T-helper 22 cell (primary cell): ENCODE results near the gene SGPL1.
"Not testable (repeated sequence)": the region's sequence is repeated elsewhere in the genome, so short reads cannot be mapped to it uniquely, and the experiment has no call there.

Experiments used
- DNase-seq: peaks from one replicate; pipeline ENCODE4 v3.0.0-alpha.2; 2020; ENCODE audit warnings: low read depth

SGPL1 gene, protein sequence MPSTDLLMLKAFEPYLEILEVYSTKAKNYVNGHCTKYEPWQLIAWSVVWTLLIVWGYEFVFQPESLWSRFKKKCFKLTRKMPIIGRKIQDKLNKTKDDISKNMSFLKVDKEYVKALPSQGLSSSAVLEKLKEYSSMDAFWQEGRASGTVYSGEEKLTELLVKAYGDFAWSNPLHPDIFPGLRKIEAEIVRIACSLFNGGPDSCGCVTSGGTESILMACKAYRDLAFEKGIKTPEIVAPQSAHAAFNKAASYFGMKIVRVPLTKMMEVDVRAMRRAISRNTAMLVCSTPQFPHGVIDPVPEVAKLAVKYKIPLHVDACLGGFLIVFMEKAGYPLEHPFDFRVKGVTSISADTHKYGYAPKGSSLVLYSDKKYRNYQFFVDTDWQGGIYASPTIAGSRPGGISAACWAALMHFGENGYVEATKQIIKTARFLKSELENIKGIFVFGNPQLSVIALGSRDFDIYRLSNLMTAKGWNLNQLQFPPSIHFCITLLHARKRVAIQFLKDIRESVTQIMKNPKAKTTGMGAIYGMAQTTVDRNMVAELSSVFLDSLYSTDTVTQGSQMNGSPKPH

DNA sequence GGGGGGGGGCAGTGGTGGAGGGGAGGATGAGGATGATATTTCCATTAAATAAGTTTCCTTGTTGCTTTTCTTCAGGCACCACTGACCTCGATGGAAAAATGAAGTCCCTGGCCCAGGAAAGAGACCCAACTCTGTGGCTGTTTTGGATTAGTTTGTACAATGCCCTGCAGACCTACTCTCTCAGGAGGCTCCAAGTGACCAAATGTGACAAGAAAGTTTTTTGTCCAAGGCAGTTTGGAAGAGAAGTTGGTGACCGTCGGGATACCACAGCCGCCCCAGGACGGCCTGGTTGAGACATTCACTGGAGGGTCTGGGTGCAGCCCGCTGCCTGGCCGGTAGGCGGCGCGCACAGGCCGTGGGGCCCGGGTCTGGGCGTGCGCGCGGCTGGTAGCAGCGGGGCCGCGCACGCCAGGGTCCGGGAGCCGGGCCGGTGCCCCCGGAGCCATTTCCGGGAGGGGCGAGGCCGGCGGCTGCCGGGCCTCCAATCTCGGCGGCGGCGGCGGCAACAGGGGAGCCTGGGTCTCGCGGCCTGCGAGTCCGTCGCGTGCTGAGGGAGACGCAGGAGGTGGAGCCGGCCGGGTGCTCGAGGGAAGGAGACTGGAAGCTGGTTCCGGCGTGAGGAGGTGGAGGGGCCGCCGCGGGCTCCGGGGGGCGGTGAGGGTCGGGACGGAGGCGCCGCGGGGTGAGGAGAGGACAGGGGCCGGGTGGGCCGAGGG is at the start of gene SGPL1:
Gene SGPL1, plus strand, starts transcription at position 445 of the 716 bp plus-strand sequence. CDS start 906 bp downstream, outside the sequence.
- peak; percentile 61 for DNase-seq

DNA sequence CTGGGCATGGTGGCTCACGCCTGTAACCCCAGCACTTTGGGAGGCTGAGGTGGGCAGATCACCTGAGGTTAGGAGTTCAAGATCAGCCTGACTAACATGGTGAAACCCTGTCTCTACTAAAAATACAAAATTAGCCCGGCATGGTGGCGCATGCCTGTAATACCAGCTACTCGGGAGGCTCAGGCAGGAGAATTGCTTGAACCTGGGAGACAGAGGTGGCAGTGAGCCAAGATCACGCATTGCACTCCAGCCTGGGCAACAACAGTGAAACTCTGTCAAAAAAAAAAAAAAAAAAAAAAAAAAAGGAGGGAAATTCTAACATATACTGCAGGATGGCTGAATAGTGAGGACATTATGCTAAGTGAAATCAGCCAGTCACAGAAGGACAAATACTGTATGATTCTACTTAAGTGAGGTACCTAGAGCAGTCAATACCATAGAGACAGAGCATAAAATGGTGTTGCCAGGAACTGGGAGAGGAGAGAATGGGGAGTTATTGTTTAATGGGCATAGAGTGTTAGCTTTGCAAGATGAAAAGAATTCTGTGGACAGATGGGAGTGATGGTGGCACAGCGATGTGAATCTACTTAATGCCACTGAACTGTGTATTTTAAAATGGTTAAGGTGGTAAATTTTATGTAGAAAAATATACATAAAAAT is 47.6 kb upstream of the SGPL1 start:
- not testable (repeated sequence) for DNase-seq

DNA sequence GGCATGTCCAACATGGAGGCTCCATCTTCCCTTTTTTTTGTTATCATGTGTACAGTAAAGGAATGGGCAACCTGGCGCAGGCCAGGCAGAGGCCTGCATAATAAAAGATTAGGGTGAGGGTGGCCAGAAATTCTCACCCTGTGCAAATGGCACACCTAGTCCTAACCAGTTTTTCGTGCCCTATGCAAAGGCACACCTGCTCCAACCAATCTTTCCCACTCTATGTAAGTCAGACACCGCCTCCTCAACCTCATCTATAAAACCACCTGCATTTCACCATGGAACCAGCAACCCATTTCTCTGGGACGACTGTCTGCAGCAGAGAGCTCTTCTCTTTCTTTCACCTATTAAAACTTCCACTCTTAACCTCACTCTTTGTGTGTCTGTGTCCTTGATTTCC is 46.6 kb upstream of the SGPL1 start:
- no peak for DNase-seq

DNA sequence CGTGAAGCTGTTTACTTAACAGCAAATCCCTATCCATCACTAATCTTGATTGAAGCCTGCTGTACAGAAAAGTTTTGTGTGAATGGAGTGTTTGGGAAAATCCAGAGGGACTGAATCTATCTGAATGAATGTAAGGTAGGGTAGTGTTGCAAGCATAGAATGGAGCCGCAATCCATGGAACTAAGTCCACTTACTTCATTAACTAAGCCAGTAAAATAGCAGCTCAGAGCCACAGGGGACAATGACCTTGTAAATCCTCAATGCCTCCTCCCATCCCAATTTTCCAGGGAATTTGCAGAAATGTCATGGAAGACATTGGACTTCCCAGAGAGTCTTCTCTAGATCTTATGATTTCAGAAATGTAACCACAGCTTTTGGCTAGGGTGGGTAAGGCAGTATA is 45.7 kb upstream of the SGPL1 start:
- no peak for DNase-seq

DNA sequence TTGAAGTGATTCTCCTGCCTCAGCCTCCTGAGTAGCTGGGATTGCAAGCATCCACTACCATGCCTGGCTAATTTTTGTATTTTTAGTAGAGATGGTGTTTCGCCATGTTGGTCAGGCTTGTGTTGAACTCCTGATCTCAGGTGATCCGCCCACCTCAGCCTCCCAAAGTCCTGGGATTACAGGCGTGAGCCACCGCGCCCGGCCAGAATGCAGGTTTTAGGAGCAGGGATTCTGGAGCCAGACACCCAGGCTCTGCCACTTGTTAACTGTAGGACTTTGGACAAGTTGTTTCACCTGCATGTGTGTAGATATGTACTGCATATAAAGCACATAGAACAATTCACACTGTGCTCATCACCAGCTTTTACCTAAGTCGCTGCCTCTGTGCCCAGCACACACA is 45.2 kb upstream of the SGPL1 start:
- DNase-seq: not testable (repeated sequence)

DNA sequence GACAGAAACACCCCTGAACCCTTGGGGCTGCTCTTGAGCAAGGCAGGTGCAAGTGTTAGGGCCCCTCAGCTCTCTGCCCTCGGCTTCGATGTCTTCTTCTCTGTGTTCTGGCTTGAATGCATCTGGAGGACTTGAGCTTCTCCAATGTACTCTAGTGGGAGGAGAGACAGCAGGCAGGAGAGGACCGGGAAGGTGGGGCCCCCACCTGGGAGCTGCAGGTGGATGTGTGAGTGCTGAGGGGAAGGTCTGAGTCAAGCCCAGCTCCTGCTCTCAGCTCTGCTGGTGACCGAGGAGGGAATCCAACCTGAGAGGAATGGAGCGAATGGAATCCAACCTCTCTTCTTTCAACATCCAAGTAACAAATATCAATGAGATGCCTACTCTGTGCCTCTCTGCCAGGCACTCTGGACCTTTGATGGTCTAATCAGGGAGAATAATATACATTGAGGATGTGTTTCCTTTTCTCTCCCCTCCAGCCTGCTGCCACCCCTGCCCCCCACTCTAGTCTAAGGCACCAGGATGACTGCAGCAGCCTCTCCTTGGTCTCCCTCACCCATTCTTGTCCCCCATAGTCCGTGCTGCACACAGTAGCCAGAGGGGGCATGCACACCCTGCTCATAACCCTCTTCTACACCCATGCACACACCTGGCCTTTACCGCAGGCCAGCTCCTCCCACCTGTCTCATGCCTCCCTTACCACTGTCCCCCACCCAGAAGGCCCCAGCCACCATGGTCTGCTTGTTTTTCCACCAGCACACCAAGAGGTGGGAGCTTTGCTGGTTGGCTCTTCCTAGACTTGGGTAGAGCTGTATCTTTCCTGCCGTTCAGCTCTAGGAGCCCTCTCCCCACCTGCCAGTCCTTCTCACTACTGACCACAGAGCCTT is 44.2 kb upstream of the SGPL1 start:
- no peak for DNase-seq

DNA sequence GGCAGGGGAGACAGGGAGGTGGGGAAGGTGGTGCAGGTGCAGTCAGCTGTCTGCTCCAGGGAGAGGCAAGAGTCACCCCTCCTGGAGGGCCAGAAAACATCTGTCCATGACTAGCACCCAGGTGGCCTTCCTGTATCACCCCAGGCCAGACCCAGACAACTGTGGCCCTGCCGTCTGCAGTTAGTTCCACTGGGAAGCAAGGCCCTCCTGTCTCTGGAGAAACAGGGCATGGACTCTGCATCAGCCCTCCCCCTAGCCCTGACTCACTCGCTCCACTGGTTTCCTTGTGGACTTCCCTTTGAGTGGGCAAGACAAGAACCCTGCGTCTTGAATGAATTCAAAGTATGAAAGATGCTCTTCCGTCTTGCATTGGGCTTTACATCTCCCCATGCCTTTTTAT is 43.1 kb upstream of the SGPL1 start:
- DNase-seq: no peak

DNA sequence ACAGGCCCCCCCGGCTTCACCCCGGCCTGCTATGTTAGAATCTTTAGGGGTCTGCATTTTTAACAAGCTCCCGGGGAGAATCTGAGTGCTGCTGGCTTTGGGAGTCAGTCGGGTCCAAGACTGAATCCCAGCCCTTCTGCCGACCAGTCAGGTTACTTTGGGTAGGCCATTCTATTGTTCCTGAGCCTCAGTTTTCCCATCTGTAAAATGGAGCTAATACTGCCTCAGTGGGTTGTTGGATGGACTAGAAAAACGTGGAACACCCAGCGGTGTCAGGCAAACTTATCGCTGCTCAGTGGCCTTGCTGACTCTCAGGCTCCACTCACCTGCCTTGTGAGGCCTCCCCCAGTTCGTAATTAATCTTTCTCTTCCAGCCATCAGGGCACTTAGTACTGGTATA is 42.3 kb upstream of the SGPL1 start:
- DNase-seq: no peak

DNA sequence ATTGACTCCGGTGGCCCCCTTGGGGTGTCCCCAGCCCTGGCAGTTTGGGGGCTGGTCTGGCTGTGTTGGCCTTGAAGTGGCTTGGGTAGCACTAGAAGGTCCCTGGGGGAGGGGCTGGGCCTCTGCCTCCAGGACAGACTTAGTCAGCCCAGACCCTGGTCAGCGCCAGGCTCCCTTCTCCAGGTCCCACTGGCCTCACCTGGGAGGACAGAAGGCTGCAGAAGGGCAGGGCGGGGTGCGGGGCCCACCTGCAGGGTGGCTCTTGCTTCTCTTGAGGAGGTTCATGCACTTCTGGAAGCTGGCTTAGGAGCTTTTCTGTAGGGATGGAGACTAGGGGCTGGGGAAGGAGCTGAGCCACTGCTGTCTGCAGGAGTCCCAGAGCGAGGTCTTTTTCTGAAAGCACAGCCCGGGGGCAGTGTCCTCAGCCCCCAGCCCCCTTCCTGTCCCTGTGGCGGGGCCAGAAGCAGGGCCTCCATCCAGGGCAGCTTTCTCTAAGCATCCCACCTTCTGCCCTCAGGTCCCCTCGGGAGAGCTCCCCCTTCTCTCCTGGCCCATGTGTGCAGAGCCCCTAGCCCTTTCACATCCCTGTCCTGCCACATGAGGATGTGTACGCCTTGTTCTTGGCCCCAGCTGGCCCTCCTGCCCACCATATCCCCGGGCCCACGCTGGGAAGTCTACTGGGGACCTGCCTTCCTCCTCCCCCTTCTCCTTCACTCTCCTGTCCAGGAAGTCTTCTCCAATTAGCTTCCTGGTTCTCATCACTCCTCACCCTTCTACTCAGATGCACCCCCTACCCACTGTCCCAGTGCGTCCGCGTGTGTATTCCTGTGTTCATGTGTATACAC is 41.6 kb upstream of the SGPL1 start:
- DNase-seq: no peak

DNA sequence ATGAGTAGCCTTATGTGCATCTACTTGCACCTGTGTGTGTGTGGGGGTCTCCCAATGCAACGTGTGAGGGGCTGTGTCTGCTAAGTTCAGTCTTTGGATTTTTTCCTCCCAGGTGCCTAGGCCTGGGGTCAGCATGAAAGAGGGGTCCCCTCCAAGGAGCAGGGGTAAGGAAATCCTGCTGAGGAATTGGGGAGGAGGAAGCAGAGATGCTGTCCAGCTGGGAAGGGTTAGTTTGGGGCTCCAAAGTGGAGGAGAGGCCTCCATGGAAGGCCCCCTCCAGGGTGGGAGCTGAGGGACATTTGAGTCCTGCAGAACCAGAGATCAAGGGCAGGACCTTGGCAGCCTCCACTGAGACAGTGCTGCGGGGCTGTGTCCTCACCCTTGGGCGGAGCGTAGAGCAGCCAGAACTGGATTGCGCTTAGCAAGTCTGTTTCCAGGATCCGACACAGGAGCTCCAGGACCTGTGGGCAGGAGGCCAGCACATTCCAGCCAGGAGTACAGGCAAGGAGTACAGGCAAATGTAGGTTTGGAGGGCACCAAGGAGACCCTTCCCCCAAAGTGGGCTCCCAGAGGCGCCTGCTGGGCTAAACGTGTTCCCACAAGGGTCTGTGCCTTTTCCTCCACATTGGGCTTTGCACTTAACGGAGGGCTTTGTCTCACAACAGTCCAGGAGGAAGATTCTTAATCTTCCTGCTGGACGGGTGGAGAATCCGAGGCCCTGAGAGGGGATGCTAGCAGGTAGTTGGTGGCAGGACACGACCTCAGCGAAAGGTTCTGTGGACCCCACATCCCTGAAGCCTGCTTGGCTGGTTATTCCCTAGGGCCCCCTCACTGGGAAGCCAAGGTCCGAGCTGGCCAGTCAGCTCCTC is 40.7 kb upstream of the SGPL1 start:
- DNase-seq: no peak

DNA sequence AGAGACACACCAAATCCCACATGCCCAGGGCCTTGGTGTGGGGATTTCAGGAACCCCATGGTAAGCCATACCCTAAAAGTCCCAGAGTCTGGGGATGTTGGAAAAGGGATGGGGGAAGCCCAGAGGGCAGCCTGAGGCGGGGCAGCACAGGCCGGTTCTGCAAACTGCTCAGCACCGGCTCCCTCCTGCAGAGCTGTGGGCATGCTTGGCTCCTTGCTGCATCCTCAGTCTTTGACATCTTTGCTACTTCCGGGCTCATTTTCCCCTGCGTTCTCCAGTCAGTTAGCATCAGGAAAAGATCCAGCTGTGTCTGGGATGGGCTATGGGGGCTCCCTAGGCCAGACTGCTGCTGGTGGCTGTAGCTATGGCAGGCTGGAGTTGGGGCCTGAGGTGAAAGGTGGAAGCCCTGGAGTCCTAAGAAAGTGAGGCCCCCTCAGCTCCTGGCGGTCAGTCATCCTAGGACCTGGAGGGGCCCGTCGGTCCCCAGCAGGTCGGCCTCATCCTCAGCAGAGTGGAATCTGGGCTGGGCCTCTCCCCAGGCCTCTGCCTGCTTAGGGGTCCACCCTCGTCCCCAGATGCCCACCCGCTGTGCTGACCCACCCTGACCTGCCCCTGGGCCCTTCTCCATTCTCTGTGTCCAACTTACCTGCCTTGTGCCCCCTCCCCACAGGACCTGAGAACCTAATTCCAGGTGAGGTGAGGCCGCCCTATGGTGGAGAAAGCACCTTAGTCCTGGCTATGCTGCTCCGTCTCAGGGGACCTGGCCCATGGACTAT is 39.9 kb upstream of the SGPL1 start:
- DNase-seq: no peak

DNA sequence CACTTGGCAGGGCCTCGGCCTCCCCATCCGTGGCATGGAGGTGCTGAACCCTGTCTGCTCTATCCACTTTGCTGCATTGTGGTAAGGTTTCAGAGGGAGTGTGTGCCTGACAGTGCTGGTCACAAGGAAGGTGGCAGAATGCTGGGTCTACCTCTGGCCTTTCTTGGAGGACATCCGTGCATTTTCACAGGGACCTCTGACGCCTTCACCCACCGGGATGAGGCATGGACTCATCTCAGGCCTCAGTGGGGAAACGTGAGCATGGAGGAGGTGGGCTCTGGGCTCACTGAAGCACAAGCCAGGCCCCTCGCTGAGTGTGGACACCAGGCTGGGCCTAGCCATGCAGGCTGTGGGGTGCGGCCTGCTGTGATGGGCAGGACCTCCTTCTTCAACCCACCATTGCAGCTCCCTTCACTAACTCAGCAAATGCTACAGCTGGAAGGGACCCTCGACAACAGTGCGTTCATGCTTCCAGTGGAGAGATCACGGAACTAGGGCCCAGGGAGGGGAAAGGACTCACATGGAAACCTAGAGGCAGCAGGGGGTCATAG is 39.2 kb upstream of the SGPL1 start:
- DNase-seq: no peak

DNA sequence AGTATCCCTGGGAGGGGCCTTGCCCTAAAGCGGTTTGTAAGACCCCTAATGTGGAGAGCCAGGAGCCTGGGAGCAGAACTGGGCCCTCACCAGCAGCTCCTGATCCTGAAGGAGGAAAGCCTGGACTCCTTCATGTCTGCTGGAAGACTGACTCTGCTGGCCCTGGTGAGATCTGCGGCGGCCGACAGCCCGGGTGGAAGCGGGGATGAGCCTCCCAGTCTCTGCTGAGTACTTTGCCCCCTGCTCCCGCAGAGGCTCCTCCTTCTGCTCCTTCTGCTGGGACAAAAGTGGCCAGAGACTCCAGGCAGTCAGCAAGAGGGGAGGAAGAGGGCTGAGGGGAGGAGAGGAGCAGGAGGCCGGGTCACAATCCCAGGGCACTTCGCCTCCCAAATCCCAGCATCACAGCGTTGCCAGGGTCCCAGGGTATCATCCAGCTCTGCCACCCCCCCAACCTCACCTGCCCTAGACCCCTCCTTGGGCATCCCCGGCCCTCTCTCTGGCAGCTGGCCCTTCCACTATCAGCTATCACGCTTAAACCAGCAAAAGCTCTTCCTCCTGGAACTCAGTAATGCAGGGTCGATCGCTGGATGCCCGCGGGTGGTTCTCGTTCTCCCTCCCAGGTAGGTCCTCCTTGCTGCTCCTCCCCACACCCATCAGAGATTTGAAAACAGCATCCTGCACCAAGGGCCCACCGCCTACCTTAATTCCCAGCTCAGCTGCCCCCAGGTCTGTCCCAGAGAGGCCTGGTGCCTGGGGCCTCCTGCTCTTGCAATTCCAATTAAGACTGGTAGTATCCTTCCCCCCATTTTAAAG is 38.5 kb upstream of the SGPL1 start:
- DNase-seq: no peak

DNA sequence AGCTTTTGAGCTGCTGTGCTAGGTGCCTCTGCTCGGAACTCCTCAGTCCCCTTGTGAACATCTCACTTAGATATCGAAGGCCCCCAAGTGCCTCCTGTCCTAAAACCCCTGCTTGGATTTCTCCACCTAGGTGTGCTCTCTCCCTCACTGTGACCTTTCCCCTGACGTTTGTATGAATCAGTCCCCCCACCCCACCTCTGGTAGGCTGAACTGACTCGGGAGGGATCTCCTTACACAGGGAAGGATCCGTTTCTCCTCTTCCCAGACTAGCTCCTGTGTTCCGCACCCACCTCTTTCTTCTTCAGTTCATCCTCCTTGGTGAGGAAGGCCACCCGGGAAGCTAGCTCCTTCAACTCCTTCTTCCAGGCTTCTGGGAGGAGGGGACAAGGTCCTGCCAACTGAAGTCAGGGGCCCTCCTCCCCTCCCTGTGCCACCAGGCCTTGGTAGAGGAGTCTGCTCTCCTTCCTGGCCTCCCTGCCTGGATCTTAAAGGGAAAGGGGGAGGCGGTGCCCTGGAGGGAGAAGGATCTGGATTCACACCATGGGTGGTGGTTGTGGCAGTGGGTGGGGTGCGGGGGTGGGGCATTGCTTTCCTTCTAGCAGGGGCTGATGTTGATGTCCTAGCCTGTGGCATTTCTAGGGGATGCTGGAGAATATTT is 37.4 kb upstream of the SGPL1 start:
- no peak for DNase-seq

DNA sequence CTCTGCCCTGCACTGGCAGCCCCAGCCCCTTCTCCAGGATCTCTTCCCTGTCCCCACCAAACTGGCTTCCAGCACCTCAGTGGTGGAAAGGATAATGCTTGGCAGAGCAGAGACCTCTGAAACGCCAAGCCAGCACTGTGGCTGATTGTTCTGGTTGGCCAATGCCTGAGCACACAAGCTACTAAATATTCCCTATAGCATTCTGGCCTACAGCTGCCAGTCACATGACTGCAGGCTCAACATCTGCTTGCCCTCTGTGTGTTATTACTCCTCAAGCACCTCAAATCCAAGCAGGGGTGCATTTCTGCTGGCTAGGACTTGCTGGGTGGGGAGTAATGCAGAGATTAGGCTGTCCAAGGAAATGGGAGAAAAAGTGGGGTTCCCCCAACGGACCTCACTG is 36.7 kb upstream of the SGPL1 start:
- no peak for DNase-seq

DNA sequence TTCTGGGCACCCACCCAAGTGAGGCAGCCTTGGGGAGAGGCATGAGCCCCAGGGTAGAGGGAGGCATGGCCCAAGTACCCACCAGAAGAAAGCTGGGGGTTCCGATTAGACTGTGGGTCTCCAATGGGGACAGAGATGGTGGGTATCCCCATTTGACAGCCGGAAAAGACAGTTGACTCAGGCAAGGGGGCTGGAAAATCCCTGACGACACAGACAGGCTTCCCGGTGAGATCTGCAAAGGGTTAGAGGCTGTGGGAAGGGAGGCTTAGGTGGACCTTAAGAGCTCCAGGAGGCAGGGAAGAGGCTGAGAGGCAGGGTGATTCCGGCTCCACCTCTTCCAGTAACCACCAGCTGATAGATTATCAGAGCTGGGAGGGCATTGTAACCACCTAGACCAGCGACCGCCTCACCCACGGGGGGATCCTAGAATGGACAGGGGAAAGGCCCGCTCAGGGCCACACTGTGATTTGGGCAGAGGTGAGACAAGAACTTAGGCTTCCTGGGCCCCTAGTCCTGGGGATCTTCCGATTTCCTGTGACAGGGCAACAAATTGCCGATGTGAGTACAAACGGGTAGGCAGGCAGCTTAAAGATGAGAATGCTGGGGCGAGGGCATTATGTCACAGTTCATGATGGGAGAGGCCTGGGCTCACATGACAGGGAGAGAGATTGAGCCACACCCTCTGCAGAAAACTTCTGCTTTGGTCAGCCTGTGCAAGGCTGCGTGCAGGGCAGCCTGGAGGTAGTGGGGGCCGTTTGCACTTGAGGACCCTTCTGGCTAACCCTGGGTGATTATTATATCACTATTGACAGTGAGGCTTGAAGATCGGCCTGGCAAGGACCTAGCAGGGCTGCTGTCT is 36.0 kb upstream of the SGPL1 start:
- no peak for DNase-seq
